Stimulated activated CD4-positive, alpha-beta T cell treated with anti-CD3 and anti-CD28 coated beads, Interleukin-4, amount 100 ng/mL, for 1 hour (primary cell): ENCODE results near the gene SGPP1.
"Not testable (repeated sequence)": the region's sequence is repeated elsewhere in the genome, so short reads cannot be mapped to it uniquely, and the experiment has no call there.

Source experiments
- DNase-seq: peaks from one replicate; pipeline ENCODE4 v3.0.0-alpha.2; 2020

The SGPP1 gene

GRCh38 chr14:63727736-63728728 is at the start of gene SGPP1:
Gene SGPP1 (minus strand): TSS chr14:63728065. CDS start chr14:63727944, 121 bp downstream.
- DNase-seq = peak; percentile 71

GRCh38 chr14:63777024-63777423 is 49.2 kb upstream of the SGPP1 start:
- no peak for DNase-seq

GRCh38 chr14:63773504-63773903 is 45.6 kb upstream of the SGPP1 start:
- DNase-seq = no peak

- DNase-seq = peak; percentile 41
Observed at GRCh38 chr14:63770187-63770807, 42.4 kb upstream of the SGPP1 start.

- no peak for DNase-seq
Observed at GRCh38 chr14:63766611-63767010, 38.7 kb upstream of the SGPP1 start.

- no peak for DNase-seq
Observed at GRCh38 chr14:63764620-63765139, 36.8 kb upstream of the SGPP1 start.

- no peak for DNase-seq
Observed at GRCh38 chr14:63764103-63764502, 36.2 kb upstream of the SGPP1 start.

GRCh38 chr14:63761351-63762117 is 33.7 kb upstream of the SGPP1 start:
- DNase-seq = no peak

- no peak for DNase-seq
Observed at GRCh38 chr14:63760014-63760413, 32.1 kb upstream of the SGPP1 start.

- no peak for DNase-seq
Observed at GRCh38 chr14:63759456-63759855, 31.6 kb upstream of the SGPP1 start.

- no peak for DNase-seq
Observed at GRCh38 chr14:63757211-63757610, 29.3 kb upstream of the SGPP1 start.

- DNase-seq = no peak
Observed at GRCh38 chr14:63752449-63753169, 24.7 kb upstream of the SGPP1 start.

- not testable (repeated sequence) for DNase-seq
Observed at GRCh38 chr14:63751076-63751475, 23.2 kb upstream of the SGPP1 start.

- no peak for DNase-seq
Observed at GRCh38 chr14:63747846-63748245, 20.0 kb upstream of the SGPP1 start.

GRCh38 chr14:63745858-63746425 is 18.1 kb upstream of the SGPP1 start:
- DNase-seq = no peak

- no peak for DNase-seq
Observed at GRCh38 chr14:63745272-63745671, 17.4 kb upstream of the SGPP1 start.

GRCh38 chr14:63737582-63738006 is 9.7 kb upstream of the SGPP1 start:
- no peak for DNase-seq

- no peak for DNase-seq
Observed at GRCh38 chr14:63735720-63736119, 7.9 kb upstream of the SGPP1 start.

- no peak for DNase-seq
Observed at GRCh38 chr14:63730659-63731058, 2.8 kb upstream of the SGPP1 start.

- DNase-seq = peak; percentile 5
Observed at GRCh38 chr14:63727231-63727735, 582 bp downstream of the SGPP1 start.

GRCh38 chr14:63726499-63726898 is 1.4 kb downstream of the SGPP1 start:
- no peak for DNase-seq
